GM18526 (cell line): ENCODE measurements around the gene OSBPL6.

Source experiments
- POLR2A ChIP-seq: IDR thresholded peaks from 3 replicates; pipeline ENCODE4 v1.6.1; 2011; ENCODE audit not compliant: insufficient read length; ENCODE audit errors: extremely low read depth

OSBPL6 gene

GRCh38 chr2:178225006-178225805, 30.9 kb downstream of the OSBPL6 start:
- TF ChIP-seq POLR2A, result no peak

GRCh38 chr2:178227187-178227586, 32.9 kb downstream of the OSBPL6 start:
- no peak for TF ChIP-seq POLR2A

GRCh38 chr2:178229927-178230326, 35.6 kb downstream of the OSBPL6 start:
- no peak for TF ChIP-seq POLR2A

DNA sequence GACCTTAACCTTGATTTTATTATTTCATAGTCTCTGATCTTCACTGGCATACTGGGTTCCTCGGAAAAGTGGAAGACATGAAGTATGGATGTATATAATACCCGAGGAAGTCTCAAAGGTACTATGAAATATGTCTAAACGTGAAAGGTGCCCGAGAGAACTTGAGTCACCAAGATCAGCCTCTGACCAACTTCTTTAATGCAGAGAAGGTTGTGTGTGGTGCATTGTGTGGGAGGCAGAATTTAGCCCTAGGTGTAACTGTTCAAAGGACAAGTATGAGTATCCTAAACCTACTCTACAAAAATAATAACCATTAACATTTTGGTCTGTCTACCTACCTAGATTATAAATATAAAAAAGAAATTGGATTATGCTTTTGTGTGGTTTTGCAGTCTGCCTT, 36.1 kb downstream of the OSBPL6 start:
- TF ChIP-seq POLR2A, result no peak

DNA sequence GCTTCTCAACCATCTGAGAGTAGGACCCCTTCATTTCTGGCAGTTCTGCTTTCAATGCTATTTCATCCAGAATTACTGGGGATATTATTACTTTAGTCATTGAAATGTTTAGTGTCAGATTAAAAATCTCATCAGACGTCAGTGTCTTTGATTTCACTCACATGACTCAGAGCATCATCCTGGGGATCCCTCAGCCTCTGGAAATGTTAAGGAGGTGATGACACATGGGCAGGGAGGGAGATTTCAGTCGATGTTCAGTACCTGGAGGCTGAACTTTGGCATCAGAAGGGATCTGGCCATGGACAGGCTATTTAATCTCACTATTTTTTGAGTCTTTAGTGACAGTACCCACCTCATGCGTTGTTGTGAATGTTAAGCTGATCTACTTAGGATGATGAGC, 39.1 kb downstream of the OSBPL6 start:
- no peak for TF ChIP-seq POLR2A

GRCh38 chr2:178234648-178235047, 40.3 kb downstream of the OSBPL6 start:
- no peak for TF ChIP-seq POLR2A

DNA sequence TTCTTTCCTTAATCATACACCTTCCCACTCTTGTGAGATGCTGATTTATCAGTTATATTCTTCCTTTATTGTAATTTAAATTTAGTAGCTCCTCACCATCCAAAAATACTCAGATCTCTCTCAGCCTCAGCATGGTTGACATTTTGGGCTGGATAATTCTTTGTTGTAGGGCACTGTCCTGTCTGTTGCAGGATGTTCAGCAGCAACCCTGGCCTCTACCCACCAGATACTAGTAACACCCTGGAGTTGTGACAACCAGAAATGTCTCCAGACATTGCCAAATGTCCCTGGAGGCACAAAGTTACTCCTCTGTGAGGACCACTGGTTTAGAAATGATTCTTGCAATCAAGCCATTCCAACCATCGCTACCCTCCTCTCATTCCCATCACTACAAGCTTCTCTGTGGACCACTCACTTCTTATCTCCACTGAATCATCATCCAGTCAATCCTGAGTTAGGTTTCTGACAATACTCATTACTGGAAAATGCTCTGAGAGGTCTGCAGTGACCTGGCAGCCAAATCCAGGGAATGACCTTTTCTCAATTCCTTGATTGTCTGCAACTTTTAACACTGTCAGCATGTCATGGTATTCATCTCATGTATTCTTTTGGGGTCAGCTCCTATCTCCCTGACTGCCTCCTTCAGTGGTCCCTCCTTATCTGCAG, 43.3 kb downstream of the OSBPL6 start:
- no peak for TF ChIP-seq POLR2A

GRCh38 chr2:178238154-178238521, 43.8 kb downstream of the OSBPL6 start:
- no peak for TF ChIP-seq POLR2A

DNA sequence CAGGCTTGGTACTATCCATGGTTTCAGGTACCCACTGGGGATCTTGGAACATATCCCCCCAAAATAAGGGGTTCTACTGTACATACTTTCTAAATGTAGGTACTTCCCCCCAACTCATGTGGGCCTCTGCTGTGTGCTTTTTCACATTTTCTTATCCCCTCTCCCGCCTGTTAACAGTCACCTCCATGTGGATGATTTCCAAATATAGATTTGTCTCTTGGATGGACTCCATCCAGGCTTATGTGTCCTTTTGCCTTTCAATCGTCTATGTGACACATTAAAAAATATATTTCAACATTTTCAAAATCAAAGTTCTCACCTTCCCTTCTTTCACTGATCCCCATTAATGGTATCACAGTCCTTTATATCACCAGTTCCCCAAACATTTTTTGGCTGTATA, 44.4 kb downstream of the OSBPL6 start:
- no peak for TF ChIP-seq POLR2A

DNA sequence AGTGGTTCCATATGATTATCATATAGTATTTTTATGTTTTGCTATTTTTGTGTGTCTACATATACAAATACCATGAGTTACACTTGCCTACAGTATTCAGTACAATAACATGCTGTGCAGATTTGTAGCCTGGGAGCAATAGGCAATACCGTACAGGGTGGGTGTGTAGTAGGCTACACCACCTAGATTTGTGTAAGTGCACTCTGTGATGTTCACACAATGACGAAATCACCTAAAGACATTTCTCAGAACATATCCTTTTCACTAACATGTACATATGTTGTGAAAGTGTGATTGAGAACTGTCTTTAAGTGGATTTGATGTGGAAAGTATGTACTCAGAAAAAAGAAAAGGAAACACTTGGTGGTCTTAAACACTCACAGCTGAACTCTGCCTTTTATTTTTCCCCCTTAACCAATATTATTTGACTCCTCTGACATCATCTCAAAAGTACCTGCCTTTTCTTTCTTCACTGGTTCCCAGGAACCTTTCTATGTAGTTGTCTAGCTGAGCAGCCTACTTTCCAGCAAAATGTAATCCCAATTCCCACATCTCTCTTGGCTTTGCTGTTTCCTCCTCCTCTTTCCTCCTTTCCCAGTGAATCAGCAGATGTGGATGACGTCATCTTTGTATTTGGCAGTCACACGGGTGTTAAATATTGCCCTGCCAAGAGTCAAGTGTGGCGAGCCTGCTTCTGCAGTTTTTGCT, 47.7 kb downstream of the OSBPL6 start:
- no peak for TF ChIP-seq POLR2A

- TF ChIP-seq POLR2A, result no peak
These were observed 48.2 kb downstream of the OSBPL6 start for GRCh38 chr2:178242552-178242883.

GRCh38 chr2:178243961-178244360, 49.6 kb downstream of the OSBPL6 start:
- TF ChIP-seq POLR2A, result no peak

DNA sequence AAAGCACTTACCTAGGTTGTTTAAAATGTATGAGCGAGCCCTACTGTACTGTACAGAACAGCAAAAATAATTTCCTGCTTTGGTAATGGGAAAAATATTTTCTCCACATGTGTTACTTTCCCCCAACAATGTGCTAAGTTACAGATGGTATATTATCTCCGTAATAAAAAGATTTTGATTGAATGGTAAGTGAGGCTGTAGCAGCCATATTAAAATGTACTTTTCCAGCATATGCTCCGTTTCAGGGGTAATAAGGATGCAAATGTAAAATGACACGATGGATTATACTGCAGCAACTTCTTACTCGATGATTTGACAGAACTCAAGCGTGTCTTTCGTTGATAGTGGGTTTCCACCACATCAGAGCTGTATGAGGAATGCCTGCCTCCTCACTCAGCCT, 50.5 kb downstream of the OSBPL6 start:
- TF ChIP-seq POLR2A, result no peak

DNA sequence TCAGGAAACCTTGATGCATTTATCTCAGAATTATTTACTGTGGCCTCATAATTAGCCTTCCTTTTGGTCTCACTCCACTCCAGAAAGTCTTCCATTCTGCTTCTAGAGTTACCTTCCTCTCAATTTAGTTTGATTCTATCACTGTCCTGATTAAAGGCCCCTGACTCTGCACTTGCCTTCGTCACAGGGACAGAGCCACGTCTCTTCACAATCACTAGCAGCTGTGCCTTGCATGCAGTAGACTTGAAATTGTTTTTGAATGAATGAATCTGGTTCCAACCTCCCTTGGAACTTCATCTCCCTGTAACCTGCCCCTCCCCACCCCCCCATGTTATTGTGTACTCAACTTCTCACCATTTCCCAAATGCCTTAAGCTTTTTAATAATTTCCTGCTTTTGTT, 52.4 kb downstream of the OSBPL6 start:
- no peak for TF ChIP-seq POLR2A

DNA sequence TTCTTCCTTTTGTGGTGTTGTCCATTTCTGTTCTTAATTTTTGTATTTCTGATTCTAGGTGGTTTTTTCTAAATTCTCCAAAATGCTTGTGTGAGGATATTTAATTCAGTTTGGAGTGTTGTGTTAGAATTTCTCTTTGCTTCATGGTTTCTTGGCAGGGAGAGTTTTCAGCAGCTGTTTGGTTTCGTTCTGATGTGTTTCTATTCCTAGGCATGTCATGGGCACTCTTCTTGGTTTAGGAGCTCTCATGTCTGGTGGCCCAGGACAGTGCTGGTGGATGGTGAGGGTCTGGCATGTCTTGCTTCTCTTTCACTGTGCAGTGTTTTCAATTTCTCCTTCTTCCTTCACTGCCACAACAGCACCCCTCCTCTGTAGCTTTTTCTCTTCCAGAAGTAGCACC, 52.9 kb downstream of the OSBPL6 start:
- no peak for TF ChIP-seq POLR2A

GRCh38 chr2:178250429-178250828, 56.1 kb downstream of the OSBPL6 start:
- no peak for TF ChIP-seq POLR2A

GRCh38 chr2:178251151-178251955, 57.0 kb downstream of the OSBPL6 start:
- TF ChIP-seq POLR2A, result no peak
